Gastrocnemius medialis (tissue), 4 donors: ENCODE measurements around the gene TRIM25.

Experiments
- POLR2A ChIP-seq, 2 donors: fragments of 450-650 bp; IDR thresholded peaks; one replicate each; pipeline ENCODE4 v1.6.1; 2017; ENCODE audit warnings: antibody characterized with exemption in 2 of 2, mild to moderate bottlenecking in 2 of 2, moderate library complexity in 2 of 2
- TF ChIP-seq, protein P1 (sequence below), 5 experiments: fragments of 450-650 bp in 3 of 5; fragments of 200-600 bp in 2 of 5; sonication (generic) in 2 of 5; IDR thresholded peaks in 4 of 5; conservative IDR thresholded peaks in 1 of 5; 1 replicate in 4 of 5; 2 replicates in 1 of 5; pipeline ENCODE4 v1.5.1; 2016 to 2019; ENCODE audit warnings: antibody characterized with exemption in 5 of 5, mild to moderate bottlenecking in 3 of 5, moderate library complexity in 3 of 5

GRCh38 chr17:56851008-56851407 is 62.8 kb downstream of the TRIM25 start:
- TF ChIP-seq, protein P1, sequence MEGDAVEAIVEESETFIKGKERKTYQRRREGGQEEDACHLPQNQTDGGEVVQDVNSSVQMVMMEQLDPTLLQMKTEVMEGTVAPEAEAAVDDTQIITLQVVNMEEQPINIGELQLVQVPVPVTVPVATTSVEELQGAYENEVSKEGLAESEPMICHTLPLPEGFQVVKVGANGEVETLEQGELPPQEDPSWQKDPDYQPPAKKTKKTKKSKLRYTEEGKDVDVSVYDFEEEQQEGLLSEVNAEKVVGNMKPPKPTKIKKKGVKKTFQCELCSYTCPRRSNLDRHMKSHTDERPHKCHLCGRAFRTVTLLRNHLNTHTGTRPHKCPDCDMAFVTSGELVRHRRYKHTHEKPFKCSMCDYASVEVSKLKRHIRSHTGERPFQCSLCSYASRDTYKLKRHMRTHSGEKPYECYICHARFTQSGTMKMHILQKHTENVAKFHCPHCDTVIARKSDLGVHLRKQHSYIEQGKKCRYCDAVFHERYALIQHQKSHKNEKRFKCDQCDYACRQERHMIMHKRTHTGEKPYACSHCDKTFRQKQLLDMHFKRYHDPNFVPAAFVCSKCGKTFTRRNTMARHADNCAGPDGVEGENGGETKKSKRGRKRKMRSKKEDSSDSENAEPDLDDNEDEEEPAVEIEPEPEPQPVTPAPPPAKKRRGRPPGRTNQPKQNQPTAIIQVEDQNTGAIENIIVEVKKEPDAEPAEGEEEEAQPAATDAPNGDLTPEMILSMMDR (IDR thresholded peaks at IDR 0.05 in 4 of 5, conservative IDR thresholded peaks at IDR 0.05 in 1 of 5): no peak
- TF ChIP-seq POLR2A (IDR thresholded peaks at IDR 0.05): no peak
